AG04450 (cell line): ENCODE data around the gene HPS1. TPM values are rescaled to one million over a fixed set of nuclear protein-coding genes. Genes with fewer than 3 reads are reported as not detected.

Source experiments
- CTCF ChIA-PET: fragments of 300-600, 350-600 bp; formaldehyde crosslinking; extraction: SDS; loops from one replicate; lab custom pipeline; 2022; ENCODE audit warnings: antibody characterized with exemption, inconsistent platforms; lab: Charles Lee
- POLR2A ChIA-PET: fragments of 350-600 bp; formaldehyde crosslinking; extraction: SDS; loops from one replicate; lab custom pipeline; 2021; ENCODE audit warnings: antibody characterized with exemption, inconsistent platforms; lab: Yijun Ruan, JAX
- DNase-seq: peaks from one replicate; pipeline ENCODE4 v3.0.0-alpha.2; 2011; ENCODE audit warnings: low read depth, low spot score
- H3K27ac ChIP-seq: one replicate; pipeline ENCODE4 v1.5.1; 2012; ENCODE audit warnings: low read depth, low read length, control low read depth
- H3K27me3 ChIP-seq: one replicate; pipeline ENCODE4 v1.6.0; 2012; ENCODE audit warnings: low read length; ENCODE audit not compliant: control insufficient read depth, insufficient read depth
- H3K4me3 ChIP-seq: 2 replicates; pipeline ENCODE4 v1.5.1; 2011; ENCODE audit warnings: mild to moderate bottlenecking, low read depth, low read length, control low read depth
- H3K9me3 ChIP-seq: 2 replicates; pipeline ENCODE4 v1.5.1; 2012; ENCODE audit warnings: low read length; ENCODE audit not compliant: control insufficient read depth, insufficient read depth
- polyA plus RNA-seq: library from polyadenylated mRNA; depleted of rRNA; stranded (reverse); fragments of >200 nt; gene quantifications from 2 replicates; pipeline ENCODE4 v1.2.3, GENCODE V29; 2011
- TF ChIP-seq, protein P1 (sequence below): IDR thresholded peaks from 2 replicates; pipeline ENCODE4 v1.5.1; 2011; ENCODE audit warnings: low read depth, low read length, control low read depth, inconsistent platforms

The HPS1 gene
- polyA plus RNA-seq, 1 experiment = 56.7 TPM

DNA sequence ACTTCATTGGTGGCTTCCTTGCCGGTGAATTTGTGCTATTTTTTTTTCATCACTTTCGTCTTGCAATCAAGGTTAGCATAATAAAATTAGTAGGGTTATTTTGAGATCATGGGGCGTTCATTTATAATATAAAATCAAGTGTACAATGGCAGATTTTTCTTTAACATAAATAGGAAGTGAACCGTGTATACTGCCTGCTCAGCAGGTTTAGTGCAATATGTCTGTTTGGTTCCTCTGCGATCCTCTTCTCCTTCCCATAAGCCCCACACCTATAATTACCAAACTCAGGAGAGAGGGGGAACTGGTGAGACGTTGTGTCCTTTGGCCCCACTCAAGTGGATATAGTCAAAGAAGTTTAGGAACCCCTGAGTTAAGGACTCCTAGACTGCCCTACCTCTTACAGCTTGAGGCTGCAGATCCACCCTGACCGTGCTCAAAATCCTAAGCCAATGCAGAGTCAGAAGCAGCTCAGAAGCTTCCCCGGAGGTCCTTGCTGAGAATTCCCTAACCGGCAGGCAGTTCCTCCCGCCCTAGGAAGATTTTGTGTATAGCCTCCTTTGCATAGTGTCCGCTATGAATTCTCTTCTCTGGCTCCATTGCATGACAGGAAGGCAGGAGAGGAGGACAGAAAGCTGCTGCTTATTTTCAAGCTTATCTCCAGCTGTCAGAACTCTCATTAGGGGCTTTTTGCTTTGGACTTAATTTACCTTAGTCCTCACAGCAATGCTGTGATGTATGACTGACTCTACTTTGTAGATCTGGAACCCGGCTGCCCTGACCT lies 73.3 kb downstream of the HPS1 start:
- Histone ChIP-seq H3K27ac (peak overlapping the region; percentile 97), H3K4me3 (no peak overlapping the region), H3K27me3 (no peaks in the 10 kb centered on the region), H3K9me3 (peaks cover 5% of the 10 kb centered on the region; the same call in 1 of the 2 replicates)
- TF ChIP-seq, protein P1, sequence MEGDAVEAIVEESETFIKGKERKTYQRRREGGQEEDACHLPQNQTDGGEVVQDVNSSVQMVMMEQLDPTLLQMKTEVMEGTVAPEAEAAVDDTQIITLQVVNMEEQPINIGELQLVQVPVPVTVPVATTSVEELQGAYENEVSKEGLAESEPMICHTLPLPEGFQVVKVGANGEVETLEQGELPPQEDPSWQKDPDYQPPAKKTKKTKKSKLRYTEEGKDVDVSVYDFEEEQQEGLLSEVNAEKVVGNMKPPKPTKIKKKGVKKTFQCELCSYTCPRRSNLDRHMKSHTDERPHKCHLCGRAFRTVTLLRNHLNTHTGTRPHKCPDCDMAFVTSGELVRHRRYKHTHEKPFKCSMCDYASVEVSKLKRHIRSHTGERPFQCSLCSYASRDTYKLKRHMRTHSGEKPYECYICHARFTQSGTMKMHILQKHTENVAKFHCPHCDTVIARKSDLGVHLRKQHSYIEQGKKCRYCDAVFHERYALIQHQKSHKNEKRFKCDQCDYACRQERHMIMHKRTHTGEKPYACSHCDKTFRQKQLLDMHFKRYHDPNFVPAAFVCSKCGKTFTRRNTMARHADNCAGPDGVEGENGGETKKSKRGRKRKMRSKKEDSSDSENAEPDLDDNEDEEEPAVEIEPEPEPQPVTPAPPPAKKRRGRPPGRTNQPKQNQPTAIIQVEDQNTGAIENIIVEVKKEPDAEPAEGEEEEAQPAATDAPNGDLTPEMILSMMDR = no peak
- CTCF ChIA-PET = interaction anchor here (0.6 to 2.5 kb wide), 2 partner anchors 11 to 64 kb away, joined by 3 to 9 read pairs; no protein-coding TSS in a partner anchor
- no peak for DNase-seq
- POLR2A ChIA-PET = interaction anchor here (0.6 to 1.1 kb wide), 2 partner anchors 11 to 50 kb away, joined by 3 read pairs; no protein-coding TSS in a partner anchor

- H3K27me3 ChIP-seq = no peaks in the 10 kb centered on the region
- ChIA-PET CTCF (interaction anchor here (1.5 kb wide), 1 partner anchor 62 kb away, joined by 5 read pairs; no protein-coding TSS in a partner anchor), POLR2A (no interaction called here)
- no peak overlapping the region for H3K27ac ChIP-seq
- DNase-seq = no peak
- TF ChIP-seq, protein P1 = no peak
- no peak overlapping the region for H3K4me3 ChIP-seq
- no peaks in the 10 kb centered on the region for H3K9me3 ChIP-seq
These were observed 75.6 kb downstream of the HPS1 start for GRCh38 chr10:98370831-98371820.

DNA sequence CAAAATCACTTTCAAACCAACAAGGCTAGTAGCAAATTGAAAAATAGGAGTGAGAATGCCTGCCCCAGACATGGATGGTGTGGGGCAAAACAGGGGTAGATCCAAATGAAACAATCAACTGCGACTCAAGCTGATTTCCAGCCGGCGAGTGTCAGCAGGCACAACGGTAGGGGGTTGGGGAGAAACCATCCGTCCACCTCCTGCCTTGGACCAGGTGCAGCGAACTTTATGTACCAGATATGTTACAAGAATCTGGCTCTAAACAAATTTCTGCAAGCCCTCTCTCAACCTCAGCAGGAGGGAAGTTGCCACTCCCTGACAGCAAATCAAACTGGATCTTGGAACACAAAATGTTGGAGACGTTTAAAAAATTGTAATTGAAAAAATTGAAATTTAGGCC lies 76.9 kb downstream of the HPS1 start:
- DNase-seq = no peak
- Histone ChIP-seq H3K9me3 (no peaks in the 10 kb centered on the region), H3K4me3 (no peak overlapping the region), H3K27ac (no peak overlapping the region), H3K27me3 (no peaks in the 10 kb centered on the region)
- ChIA-PET POLR2A (no interaction called here), CTCF (no interaction called here)
- TF ChIP-seq, protein P1 = no peak

GRCh38 chr10:98368644-98369043 lies 78.1 kb downstream of the HPS1 start:
- H3K27ac ChIP-seq = no peak overlapping the region
- no peak for DNase-seq
- POLR2A ChIA-PET = no interaction called here
- H3K27me3 ChIP-seq = no peaks in the 10 kb centered on the region
- CTCF ChIA-PET = interaction anchor here (1.8 kb wide), 1 partner anchor 59 kb away, joined by 5 read pairs; no protein-coding TSS in a partner anchor
- H3K4me3 ChIP-seq = no peak overlapping the region
- H3K9me3 ChIP-seq = no peaks in the 10 kb centered on the region
- TF ChIP-seq, protein P1 = no peak
